Stimulated activated CD4-positive, alpha-beta T cell treated with anti-CD3 and anti-CD28 coated beads, Interleukin-1b, Interleukin-23, amount 100 ng/mL, for 24 hours (primary cell): ENCODE results near the gene ZNF695.

Experiments used
- DNase-seq, 4 experiments: peaks; one replicate each; pipeline ENCODE4 v3.0.0-alpha.2; 2020; ENCODE audit warnings: low read depth in 4 of 4, low spot score in 1 of 4

ZNF695 gene

DNA sequence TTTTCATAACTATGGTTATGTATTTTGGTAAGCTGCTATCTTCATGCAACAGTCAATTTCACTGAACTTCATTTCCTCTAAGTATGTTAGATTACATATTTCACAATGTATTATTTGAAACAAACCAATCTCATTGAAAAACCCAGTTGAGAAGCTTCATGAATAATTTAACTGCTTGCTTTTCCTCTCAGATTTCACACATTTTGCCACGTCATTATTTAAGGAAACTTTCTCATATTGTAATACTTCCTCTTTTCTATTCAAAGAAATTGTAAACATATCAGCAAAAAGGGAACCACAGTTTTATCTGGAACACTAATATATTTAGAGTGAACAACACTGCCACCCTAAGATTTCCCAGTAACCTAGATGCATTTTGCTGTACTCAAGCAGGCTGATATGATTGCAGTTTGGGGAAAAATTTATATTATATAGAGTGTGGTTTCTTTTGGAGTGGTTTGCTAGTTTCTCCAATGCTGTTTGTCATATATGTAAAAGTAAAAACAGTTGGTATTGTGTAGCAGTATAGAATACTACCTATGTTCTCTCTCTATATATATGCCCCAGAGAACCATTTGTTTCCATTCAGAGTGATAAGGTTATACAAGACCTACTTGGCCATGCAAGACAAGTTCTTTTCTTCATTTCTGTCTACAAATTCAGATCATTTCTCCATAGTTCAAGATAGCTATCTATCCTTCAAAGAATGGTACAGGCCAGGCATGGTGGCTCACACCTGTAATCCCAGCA lies 47.7 kb downstream of the ZNF695 start:
- no peak for DNase-seq

GRCh38 chr1:246954126-246954525 lies 53.7 kb downstream of the ZNF695 start:
- DNase-seq = no peak

DNA sequence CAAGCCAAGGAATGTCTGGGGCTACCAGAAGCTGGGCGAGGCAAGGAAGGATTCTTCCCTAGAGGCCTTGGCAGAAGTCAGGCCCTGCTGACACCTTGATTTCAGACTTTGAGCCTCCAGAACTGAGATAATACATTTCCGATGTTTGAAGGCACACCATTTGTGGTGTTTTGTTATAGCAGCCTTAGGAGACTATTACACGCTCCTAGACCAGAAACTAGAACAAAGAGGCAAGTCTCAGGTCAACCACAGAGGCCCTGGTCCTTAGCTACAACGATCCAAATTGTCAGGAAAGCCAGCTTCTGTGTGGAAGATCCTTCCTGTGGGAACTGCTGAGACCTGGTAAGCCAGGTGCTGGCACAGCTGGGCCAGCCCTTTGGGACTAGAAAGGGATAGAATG lies 56.4 kb downstream of the ZNF695 start:
- DNase-seq = no peak

DNA sequence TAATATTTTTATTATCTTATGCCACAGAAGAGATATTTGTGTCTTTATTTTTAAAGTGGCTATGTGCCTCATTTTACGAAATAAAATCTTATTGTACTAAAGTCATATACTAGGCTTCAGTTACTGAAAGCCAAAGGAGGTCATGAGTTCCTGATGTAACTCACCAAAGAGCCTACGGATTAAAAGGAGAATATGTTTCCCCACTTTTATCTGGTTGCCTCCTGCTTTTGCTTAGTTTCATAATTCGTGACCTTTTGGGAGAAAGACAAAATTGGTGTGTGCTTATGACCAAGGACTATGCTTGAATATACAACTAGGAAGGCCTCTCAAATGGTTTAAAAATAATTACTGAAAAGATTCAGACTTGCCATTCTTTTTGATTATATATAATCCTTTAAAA lies 57.9 kb downstream of the ZNF695 start:
- DNase-seq = no peak

- no peak for DNase-seq
Measured at GRCh38 chr1:246947255-246947654, 60.6 kb downstream of the ZNF695 start.

DNA sequence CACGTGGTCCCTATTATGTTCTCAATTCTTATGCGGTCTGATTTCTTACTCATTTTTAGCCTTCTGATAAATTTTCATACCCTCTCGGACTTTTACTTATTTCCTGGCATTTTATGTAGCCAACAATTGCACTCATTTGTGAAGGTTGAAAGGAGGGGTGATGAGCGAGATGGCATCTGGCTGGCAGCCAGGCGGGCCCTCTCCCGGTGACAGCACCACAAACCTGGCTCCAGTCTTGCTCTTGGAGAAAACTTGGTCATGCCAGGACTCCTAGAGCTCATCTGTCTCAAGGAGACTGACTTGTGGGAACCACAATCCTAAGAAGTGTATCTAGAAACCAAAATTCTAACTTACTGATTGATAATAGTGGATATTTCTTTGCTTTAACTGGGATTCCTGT lies 61.5 kb downstream of the ZNF695 start:
- no peak for DNase-seq
